Ureter (tissue), 1 donor: ENCODE results near the gene ITGB4. TPM values are rescaled to one million over a fixed set of nuclear protein-coding genes. Genes with fewer than 3 reads are reported as not detected.

Source experiments
- DNase-seq: peaks from one replicate; pipeline ENCODE4 v3.0.0-alpha.2; 2020; ENCODE audit warnings: low spot score
- total RNA-seq: library from RNA; stranded (reverse); gene quantifications from one replicate; pipeline ENCODE4 v1.2.4, GENCODE V29; 2023
- donor health status: DM: yes; HTN: yes; CAD: no.

The ITGB4 gene
- total RNA-seq, 1 donor from 2014 or later: 303 TPM

- no peak for DNase-seq
These were observed 48.3 kb downstream of the ITGB4 start for GRCh38 chr17:75769536-75769935.

DNA sequence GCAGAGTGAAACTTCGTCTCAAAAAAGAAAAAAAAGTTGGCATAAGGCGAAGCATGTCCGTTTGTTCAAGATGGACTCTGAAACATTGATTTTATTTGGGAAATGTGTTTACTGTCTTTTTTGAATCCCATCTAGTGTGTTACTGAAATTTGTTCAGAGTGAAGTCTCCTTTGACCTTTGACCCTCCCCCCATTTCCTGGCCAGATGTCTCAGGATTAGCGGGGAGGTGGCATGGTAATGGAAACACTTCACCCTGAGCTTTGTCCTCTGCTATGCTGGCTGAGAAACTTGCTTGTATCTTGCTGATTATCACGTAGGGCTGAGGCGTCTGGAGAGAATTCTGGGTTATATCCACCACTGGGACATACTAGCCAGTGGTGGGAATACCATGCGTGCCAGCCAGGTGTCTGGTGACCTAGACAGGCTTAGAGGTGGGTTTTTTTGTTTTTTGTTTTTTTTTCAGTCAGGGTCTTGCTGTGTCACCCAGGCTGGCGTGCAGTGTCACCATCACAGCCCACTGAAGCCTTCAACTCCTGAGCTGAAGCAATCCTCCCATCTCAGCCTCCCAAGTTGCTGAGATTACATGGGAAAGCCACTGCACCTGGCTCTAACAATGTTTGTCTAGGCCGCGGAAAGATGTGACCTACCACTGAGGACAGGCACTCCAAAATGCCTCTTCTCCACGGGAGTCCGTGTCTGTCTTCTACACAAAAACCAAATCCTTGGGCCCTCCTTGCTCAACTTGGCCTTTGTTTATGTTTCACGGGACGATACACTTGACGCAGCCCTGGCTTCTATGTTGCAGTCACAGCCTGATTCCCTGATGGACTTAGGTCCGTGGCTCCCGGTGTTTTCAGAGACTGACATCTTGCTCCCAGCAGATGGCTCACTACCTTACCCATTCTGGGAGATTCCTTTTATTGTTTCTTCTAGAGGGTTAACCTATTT, 50.3 kb downstream of the ITGB4 start:
- no peak for DNase-seq

DNA sequence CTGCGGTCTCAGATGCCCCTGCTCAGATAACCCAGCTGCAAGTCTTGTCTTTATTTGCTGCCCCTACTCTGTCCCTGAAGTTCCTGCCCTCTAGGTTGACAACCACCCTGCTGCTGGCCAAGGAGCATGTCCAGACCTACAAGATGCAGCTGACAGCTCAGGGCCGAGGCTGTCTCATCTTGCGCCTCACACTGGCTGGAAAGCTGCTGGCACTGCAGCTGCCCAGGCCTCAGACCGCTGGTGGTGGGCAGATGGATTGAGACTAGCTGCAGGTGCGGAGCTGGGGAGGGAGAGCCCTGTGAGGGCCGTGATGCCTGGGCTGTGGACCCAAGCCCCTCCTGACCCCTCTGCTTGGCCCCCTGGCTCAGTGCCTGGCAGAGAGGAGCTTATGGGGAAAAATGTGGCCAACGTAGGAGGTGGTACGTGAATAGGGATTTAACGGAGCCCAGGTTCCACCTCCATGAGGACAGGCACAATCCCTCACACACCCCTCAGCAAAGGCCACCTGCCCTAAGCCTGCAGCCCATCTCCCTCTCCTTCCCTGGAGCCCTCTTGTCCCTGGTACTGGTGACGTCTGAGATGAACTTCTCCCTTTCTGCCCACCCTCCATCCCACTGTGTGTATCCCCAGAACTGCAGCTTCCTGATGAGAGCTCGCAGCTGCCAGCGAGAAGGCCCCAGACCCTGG, 52.0 kb downstream of the ITGB4 start:
- no peak for DNase-seq

- DNase-seq: no peak
These were observed 52.7 kb downstream of the ITGB4 start for GRCh38 chr17:75773808-75774470.

- no peak for DNase-seq
These were observed 53.3 kb downstream of the ITGB4 start for GRCh38 chr17:75774471-75774990.

GRCh38 chr17:75774991-75775668, 53.9 kb downstream of the ITGB4 start:
- no peak for DNase-seq

DNA sequence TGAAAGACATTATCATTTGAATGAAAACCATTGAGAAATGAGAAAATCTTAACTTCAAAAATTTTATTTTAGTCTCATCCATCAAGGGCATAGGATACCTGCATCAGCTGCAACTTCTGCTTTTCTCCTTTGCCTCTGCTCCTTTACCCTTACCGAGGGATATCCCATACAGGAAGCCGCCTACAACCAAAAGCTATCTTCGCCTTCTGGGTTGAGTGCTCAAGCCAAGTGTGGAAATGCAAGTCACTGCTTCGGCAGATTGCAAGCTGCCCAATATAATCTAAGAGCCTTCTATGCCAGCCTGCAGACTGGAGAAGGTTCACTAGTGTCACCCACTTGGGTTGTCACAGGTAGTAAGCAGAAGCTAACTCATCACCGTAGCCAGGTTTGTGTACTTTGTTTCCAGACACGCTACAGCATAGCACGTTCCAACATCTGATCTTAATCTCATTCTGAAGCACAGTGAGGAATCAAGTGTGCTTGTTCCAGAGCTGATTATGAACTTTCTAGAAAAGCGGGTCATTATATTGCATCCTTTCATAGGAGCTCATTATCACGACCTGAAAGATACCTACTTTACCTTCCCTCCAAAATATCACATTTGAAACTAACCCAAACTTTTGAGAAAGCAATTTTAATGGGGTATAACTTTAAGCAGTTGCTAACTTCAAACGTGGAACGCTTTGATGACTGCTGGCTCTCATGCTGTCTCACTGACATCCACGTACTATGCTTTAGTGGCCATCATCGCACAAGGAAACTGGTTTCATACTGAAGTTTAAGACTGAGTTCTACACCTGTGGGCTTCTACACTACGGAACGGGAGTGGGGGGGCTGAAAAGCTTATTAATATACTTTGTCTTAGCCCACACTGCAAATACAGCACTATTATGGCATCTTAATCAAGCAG, 55.4 kb downstream of the ITGB4 start:
- peak; percentile 51 for DNase-seq

- DNase-seq: no peak
These were observed 56.1 kb downstream of the ITGB4 start for GRCh38 chr17:75777296-75777922.

DNA sequence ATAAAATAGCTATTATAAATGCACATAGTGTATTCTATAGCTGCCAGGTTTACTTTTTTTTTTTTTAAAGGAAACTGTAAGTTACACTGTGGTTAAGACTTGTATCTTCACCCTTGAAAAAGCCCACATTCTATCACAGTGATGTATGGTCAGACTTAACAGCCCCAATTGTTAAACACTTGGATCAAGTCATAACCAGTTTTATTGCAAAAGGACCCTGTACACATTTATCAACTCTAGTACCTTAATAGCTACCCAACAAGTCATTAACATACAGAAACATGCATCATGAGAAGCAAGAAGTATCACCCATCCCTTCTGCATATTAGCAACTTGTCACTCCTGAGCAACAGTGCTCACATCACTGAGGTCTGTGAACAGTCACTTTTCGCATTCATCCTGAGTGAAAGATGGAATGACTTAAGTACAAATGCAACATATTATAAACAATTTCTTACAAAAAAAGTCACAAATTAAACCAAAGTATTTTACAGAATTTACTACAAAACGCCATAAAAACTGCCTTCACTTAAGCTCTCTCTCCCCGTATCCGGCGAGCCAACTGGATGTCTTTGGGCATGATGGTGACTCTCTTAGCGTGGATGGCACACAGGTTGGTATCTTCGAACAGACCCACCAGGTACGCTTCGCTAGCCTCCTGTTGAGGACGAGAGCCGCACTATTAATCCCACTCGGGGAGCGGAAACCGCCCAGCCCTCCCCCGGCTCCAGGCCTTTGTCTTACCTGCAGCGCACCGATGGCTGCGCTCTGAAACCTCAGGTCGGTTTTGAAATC, 57.0 kb downstream of the ITGB4 start:
- DNase-seq: peak; percentile 50

DNA sequence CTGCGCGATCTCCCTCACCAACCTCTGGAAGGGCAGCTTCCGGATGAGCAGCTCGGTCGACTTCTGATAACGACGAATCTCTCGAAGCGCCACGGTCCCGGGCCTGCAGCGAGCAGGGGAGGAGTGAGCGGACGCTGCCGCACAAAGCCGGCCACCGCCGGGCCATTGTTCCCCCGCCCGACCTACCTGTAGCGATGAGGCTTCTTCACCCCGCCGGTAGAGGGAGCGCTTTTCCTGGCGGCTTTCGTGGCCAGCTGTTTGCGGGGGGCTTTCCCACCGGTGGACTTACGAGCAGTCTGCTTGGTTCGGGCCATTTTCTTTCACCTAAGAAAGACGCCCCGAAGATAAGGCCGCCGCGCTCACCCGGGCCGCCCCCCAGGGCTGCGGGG, 57.6 kb downstream of the ITGB4 start:
- no peak for DNase-seq

GRCh38 chr17:75779250-75779986, 58.2 kb downstream of the ITGB4 start:
- DNase-seq: peak; percentile 98

GRCh38 chr17:75779987-75780889, 59.0 kb downstream of the ITGB4 start:
- no peak for DNase-seq

DNA sequence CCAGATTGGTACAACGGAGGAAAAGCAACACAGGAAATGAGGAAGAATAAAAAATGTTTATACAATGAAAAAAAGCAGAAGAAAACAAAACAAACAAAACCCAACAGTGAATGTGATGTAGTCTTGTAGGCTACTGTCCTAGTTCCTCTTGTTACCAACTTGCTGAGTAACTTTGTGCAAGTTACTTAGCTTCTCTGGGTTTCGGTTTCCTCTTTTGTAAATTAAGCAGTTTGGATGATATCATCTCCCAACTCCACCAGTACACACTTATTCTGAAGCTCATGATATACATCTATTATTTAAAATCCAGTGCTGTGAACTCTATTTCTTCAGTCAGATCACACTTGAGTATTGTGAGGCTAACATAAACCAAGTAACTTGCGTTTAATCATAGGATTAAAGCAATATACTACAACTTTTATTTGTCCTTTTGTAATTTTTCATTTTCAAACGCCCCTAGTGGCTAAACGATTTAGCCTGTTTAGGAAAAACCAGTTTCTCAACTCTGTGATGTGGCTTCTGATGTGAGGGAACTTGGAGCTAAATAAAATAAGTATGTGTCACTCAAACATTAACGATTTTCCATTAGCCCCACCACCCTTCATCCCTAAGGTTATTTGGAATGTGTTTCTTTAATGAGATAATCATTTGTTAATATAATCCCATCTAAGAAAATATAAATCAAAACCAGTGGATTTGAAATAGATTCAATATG, 62.0 kb downstream of the ITGB4 start:
- no peak for DNase-seq

DNA sequence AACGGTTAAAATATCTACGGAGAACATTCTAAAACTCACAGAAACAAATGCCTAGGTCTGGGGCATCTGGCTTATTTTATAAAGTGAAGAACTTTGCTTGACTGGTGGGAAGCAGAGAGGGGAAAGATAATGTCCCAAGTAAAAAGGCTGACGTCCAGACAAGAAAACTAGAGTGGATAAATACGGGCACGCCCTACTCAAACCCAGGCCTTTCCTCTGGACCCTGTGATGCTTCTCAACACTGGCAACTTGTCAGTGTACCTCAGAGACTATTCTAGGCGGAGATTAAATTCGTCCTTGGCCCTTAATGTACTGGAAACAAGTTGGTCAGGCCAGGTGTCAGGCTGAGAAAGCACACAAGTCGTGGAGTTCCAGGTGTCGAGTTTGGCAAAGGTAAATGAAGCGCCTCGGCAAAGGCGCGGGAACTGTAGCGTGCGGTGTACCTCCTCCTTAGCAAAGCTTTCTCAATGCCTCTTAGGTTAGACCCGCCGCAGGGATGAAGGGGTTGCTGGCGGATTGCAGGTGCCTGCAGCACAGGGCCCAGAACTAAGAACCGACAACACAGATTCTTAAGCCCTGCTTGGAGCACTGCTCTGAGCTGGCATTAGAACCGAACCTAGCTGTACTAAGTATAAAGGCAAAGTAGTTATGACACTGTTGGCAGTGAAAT, 62.7 kb downstream of the ITGB4 start:
- peak; percentile 60 for DNase-seq

DNA sequence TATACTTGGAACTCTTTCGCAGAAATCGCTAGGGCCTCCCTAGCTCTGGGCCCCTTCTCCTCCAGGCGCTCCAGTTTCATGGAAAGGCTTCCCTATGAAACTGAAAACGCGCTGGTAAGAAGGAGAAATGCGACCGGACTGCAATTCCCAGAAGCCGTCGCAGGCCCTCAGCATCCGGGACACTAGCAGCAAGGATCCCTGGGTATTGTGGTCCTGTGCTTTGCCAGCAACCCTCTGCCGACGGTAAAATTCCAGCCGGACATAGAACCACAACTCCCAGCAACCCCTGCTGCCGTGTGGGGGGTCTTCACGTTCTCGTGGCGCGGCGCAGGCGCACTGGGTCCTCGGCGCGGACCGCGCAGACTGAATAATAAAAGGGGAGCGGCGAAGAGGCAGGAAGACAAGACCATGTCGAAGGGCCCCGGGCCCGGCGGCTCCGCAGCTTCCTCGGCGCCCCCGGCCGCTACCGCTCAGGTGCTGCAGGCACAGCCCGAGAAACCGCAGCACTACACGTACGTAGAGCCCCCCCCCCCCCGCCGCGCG, 63.3 kb downstream of the ITGB4 start, which contains the start of gene UNK:
TSS of gene UNK (plus strand) at position 334 of the 543 bp plus-strand sequence. CDS start at position 409, 75 bp downstream.
- DNase-seq: peak; percentile 99
